ENCODE data around the gene RNF144B. TPM values are rescaled to one million over a fixed set of nuclear protein-coding genes. Genes with fewer than 3 reads are reported as not detected.

The RNF144B gene
- total RNA-seq, 4 donors from 2014 or later: 30.6 to 57.4 (median 44.9) TPM

- TF ChIP-seq POLR2A (IDR thresholded peaks at IDR 0.05): no peak
- TF ChIP-seq, protein P1, sequence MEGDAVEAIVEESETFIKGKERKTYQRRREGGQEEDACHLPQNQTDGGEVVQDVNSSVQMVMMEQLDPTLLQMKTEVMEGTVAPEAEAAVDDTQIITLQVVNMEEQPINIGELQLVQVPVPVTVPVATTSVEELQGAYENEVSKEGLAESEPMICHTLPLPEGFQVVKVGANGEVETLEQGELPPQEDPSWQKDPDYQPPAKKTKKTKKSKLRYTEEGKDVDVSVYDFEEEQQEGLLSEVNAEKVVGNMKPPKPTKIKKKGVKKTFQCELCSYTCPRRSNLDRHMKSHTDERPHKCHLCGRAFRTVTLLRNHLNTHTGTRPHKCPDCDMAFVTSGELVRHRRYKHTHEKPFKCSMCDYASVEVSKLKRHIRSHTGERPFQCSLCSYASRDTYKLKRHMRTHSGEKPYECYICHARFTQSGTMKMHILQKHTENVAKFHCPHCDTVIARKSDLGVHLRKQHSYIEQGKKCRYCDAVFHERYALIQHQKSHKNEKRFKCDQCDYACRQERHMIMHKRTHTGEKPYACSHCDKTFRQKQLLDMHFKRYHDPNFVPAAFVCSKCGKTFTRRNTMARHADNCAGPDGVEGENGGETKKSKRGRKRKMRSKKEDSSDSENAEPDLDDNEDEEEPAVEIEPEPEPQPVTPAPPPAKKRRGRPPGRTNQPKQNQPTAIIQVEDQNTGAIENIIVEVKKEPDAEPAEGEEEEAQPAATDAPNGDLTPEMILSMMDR (IDR thresholded peaks at IDR 0.05): peak in 1 of 3 donors; percentile 65
- WGBS, 2 donors: 25 to 29% methylated on average over 11 of the region's 11 CpGs
- DNase-seq (ENCODE audit: low spot score in 2 of 2): peak in 1 of 2 donors; percentile 45
- peak overlapping the region; percentile 1 for H3K4me3 ChIP-seq (ENCODE audit: low read depth, poor library complexity, severe bottlenecking)
- intact Hi-C loops (cut with DNase I; ENCODE audit: low total_unique reads): loop anchor here (5.0 kb wide), 1 partner anchor 176 kb away; no protein-coding TSS in a partner anchor
These were observed 116.6 kb downstream of the RNF144B start for GRCh38 chr6:18503593-18504231.

- intact Hi-C loops (cut with DNase I; ENCODE audit: low total_unique reads): loop anchor here (5.0 kb wide), 1 partner anchor 177 kb away; no protein-coding TSS in a partner anchor
- no peak for DNase-seq (ENCODE audit: low spot score in 2 of 2)
- TF ChIP-seq, protein P1 (IDR thresholded peaks at IDR 0.05): no peak
- TF ChIP-seq POLR2A (IDR thresholded peaks at IDR 0.05): no peak
- WGBS, 2 donors: 23 to 38% methylated on average over 2 of the region's 2 CpGs
- no peak overlapping the region for H3K4me3 ChIP-seq (ENCODE audit: low read depth, poor library complexity, severe bottlenecking)
These were observed 117.1 kb downstream of the RNF144B start for GRCh38 chr6:18504232-18504596.

- DNase-seq (ENCODE audit: low spot score in 2 of 2): no peak
- WGBS, 2 donors: 88 to 90% methylated on average over 15 of the region's 15 CpGs
- TF ChIP-seq, protein P1 (IDR thresholded peaks at IDR 0.05): no peak
- no peak for TF ChIP-seq POLR2A (IDR thresholded peaks at IDR 0.05)
- no peak overlapping the region for H3K4me3 ChIP-seq (ENCODE audit: low read depth, poor library complexity, severe bottlenecking)
- intact Hi-C loops (cut with DNase I; ENCODE audit: low total_unique reads): no loop called here
These were observed 119.3 kb downstream of the RNF144B start for GRCh38 chr6:18506382-18507017.

DNA sequence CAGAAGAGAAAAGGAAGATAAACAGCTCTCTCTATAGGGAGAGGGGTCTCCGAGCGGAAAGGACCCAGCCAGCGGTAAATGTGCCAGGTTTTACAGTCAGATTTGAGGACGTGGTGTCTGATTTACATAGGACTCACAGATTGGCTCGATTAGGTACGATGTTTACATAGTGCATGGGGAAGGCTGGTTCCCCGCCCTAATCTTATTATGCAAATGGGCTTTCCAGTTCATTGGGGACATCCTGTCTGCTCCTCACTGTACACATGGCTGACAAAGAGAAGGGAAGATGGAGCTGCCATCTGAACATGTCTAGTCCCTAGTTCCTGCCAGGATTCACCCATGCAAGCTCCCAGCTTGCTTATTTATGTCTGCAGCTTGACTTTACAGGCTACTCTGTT lies 119.9 kb downstream of the RNF144B start:
- H3K4me3 ChIP-seq (ENCODE audit: low read depth, poor library complexity, severe bottlenecking): no peak overlapping the region
- TF ChIP-seq, protein P1 (IDR thresholded peaks at IDR 0.05): no peak
- no peak for TF ChIP-seq POLR2A (IDR thresholded peaks at IDR 0.05)
- no peak for DNase-seq (ENCODE audit: low spot score in 2 of 2)
- 68 to 69% methylated on average over 7 of the region's 7 CpGs for WGBS, 2 donors
- intact Hi-C loops (cut with DNase I; ENCODE audit: low total_unique reads): no loop called here

- H3K4me3 ChIP-seq (ENCODE audit: low read depth, poor library complexity, severe bottlenecking): no peak overlapping the region
- no peak for TF ChIP-seq POLR2A (IDR thresholded peaks at IDR 0.05)
- TF ChIP-seq, protein P1 (IDR thresholded peaks at IDR 0.05): no peak
- 40 to 43% methylated on average over 2 of the region's 2 CpGs for WGBS, 2 donors
- intact Hi-C loops (cut with DNase I; ENCODE audit: low total_unique reads): no loop called here
- no peak for DNase-seq (ENCODE audit: low spot score in 2 of 2)
These were observed 120.4 kb downstream of the RNF144B start for GRCh38 chr6:18507561-18507960.
